Stomach (tissue), 4 donors: ENCODE data around the gene IL1RAPL2.

Experiments used
- EP300 ChIP-seq: sonication (generic); formaldehyde crosslinking; IDR thresholded peaks from one replicate; pipeline ENCODE4 v1.6.1; 2017; ENCODE audit warnings: antibody characterized with exemption
- POLR2A ChIP-seq, 4 donors: fragments of 450-650 bp; IDR thresholded peaks; one replicate each; pipeline ENCODE4 v1.6.1; 2016; ENCODE audit warnings: antibody characterized with exemption in 4 of 4, control low read depth in 2 of 4, mild to moderate bottlenecking in 1 of 4, moderate library complexity in 1 of 4
- TF ChIP-seq, protein P1 (sequence below), 7 experiments: fragments of 450-650 bp in 4 of 7; fragments of 200-600 bp in 3 of 7; sonication (generic) in 3 of 7; IDR thresholded peaks; one replicate each; pipeline ENCODE4 v1.5.1; 2016 to 2019; ENCODE audit warnings: antibody characterized with exemption in 7 of 7, control low read depth in 2 of 7, mild to moderate bottlenecking in 1 of 7

DNA sequence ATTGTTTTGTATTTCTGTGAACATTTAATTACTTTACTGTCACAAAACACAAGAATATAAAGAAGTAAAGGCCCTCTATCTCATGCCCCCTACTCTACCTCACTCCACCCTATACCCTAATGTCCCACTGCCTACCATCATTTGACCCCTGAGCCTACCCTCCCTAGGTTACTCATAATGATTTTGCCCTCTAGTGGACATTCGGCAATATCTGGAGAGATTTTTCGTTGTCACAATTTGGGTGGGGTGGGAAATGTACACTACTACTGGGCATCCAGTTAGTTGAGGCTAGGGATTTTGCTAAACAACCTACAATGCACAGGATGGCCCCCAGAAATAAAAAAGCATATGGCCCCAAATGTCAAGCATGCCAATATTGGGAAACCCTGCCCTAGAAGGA is 644.3 kb downstream of the IL1RAPL2 start:
- TF ChIP-seq, protein P1, sequence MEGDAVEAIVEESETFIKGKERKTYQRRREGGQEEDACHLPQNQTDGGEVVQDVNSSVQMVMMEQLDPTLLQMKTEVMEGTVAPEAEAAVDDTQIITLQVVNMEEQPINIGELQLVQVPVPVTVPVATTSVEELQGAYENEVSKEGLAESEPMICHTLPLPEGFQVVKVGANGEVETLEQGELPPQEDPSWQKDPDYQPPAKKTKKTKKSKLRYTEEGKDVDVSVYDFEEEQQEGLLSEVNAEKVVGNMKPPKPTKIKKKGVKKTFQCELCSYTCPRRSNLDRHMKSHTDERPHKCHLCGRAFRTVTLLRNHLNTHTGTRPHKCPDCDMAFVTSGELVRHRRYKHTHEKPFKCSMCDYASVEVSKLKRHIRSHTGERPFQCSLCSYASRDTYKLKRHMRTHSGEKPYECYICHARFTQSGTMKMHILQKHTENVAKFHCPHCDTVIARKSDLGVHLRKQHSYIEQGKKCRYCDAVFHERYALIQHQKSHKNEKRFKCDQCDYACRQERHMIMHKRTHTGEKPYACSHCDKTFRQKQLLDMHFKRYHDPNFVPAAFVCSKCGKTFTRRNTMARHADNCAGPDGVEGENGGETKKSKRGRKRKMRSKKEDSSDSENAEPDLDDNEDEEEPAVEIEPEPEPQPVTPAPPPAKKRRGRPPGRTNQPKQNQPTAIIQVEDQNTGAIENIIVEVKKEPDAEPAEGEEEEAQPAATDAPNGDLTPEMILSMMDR (IDR thresholded peaks at IDR 0.05), result no peak
- no peak for TF ChIP-seq POLR2A (IDR thresholded peaks at IDR 0.05)
- TF ChIP-seq EP300, result no peak
